Measurements from ENCODE around the gene EMILIN2. TPM values are rescaled to one million over a fixed set of nuclear protein-coding genes. Genes with fewer than 3 reads are reported as not detected.

EMILIN2 gene
- polyA plus RNA-seq, 10 donors: 19.4 to 44.9 (median 32.1) TPM

DNA sequence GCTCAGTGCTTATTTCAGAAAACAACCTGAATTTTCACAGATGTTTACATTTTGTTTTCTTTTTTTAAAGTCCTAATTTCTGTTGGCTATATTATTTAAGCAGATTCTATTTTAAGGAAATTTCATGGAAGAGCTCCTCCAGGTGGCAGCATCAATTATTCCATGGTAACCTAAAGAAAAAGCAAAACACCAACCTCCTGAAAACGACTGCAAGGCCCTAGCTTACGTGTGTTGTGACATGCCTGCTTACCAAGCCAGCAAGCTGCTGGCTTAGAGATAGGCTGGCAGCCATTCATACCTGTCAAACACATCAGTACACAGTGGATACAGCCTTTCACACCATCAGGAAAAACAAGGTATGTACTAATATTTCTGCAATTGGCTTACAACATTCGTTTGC, 101.2 kb downstream of the EMILIN2 start:
- DNase-seq: peak; percentile 24 to 71 (median 54)

DNA sequence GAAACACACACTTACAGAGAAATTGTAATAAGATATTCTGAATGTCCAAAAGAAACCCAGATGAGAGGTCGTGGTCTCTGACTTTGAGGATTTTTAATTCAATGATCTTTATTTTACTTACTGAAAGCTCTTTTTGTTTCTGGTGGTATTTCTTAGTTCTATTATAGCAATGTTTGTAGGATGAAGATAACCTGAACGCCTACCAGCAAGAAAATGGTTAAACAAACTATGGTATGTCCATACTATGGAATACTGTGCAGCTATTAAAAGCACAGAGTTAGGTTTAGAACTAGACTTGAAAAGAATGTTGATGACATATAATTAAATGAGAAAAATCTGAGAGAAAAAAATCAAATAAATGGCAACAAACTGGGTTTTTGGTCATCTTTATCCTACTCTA, 105.8 kb downstream of the EMILIN2 start:
- DNase-seq: no peak

DNA sequence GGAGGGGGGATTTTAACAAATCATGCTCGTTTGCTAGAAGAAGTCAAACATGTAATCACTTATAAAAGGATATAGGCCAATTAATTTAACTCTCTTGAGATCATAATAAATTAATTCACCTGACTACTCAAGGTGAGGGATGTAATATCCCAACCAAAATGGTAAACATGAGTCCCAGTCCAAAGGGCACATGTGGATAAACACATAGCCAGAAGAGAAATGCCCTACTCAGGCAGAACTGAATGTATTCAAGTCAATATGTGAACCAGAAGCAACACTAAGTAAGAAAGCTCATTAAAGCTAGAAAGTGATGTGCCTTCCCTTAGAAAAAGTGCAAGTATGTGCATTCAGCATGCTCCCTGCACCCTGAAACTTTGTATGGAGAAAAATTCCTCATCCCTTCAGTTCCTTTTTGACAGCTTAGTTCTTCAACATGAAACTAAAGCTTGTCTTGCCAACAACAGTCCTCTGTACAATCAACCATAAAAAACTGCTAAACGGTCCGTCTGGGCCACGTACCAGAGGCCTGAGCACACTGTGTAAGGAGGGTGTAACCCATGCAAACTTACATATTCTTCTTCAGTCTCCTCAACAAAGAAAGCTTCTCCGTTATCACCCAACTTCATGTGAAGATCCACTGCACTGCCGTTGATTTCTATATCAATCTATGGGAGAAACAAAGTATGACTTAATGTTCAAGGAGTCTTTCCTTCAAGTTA, 107.3 kb downstream of the EMILIN2 start:
- DNase-seq: no peak

GRCh38 chr18:2954869-2955645, 108.3 kb downstream of the EMILIN2 start:
- no peak for DNase-seq

DNA sequence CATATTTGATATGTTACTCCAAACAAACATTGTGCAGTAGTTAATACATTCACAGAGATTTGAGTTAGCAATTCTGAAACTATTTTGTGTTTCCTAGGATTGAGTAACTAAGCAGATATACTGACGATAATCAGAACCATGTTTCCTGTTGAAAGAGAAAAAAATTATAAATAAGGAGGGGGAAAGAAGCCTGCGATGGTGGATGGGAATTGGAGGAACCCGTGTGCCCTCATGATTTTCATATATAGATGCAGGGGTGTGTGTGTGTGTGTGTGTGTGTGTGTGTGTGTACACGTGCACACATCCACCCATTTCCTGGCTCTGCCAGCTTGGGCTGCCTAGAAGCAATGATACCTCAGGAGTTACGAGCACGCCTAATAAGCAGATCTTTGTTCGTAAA, 109.2 kb downstream of the EMILIN2 start:
- DNase-seq: no peak

- no peak for DNase-seq
These were observed 112.1 kb downstream of the EMILIN2 start for GRCh38 chr18:2958819-2959298.

GRCh38 chr18:2959341-2959740, 112.5 kb downstream of the EMILIN2 start:
- no peak for DNase-seq

DNA sequence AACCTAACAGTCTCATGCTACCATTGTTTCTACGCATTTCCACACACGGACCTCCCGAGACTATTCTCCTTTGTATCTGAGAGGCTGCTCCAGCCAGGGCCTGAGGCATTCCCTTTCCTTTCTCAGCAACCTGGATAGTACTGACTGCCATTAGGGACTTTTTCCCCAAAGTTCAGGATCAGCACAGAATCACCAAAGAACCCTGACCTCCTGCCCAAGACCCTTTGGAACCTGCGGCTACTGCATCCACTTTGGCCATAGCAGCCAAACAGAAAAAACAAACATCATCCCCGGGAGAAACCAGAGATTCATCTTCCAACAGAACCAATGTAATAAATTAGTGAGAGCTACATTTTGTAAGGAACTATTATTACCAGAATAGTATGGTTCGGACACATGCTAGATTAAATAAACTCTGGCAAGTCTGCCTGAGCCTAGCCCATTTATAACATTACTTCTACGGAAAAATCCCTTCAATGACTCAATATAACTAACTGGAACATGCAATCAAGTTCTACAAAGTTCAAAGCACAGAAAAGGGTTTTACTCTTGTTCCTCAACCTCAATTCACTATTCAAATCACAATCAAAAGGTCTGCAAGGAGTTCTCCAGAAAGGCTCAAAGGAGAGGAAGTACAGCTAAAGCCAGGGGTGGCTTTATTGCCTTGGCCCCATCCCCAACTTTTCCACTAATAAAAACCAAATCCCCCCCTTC, 114.3 kb downstream of the EMILIN2 start:
- DNase-seq: no peak

DNA sequence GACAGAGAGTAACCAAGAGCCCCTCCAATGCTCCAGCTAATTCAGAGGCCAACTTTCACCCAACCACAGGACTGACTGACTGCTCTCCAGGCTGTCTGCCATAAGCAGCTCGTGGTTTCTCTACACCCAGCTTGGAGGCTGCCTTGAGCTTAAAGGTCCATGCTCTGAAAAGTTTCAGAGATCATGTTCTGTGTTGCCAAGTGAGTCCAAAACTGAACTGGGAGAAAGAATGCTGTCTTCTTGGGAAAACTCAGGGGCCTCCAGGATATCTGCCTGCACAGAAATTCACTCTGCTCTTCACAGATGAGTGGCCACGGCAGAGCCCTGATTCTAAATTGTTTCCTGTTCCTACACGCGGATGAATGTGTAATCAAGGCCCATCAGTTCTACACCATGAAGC, 115.0 kb downstream of the EMILIN2 start:
- no peak for DNase-seq

DNA sequence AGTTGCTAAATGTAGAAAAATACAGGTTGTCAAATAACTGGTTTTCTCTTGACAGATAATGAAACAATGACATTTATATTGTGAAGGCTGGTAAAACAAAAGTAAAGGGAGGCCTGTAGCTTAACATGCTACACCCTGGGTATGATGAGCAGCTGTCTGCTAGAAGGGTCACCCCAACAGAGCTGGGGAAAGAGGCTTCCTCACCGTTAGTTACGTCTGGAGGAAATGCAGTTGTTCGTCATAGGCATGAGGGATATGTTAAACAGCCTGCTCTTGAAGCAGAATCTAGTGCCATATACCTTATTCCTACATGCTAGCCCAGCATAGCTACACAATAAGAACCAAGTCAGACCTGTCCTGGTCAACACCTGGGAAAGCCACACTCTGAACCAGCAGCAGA, 116.2 kb downstream of the EMILIN2 start:
- no peak for DNase-seq

- no peak for DNase-seq
These were observed 117.7 kb downstream of the EMILIN2 start for GRCh38 chr18:2964361-2965010.

Other genes starting within 250 kb of the EMILIN2 start
- 10 to 100 TPM; 28.9 to 50.4 (median 42.7) TPM for gene SMCHD1, start 191.3 kb upstream of the EMILIN2 start, polyA plus RNA-seq (ENCODE audit: insufficient read length in 10 of 10)
- gene LPIN2, start 166.1 kb downstream of the EMILIN2 start, polyA plus RNA-seq (ENCODE audit: insufficient read length in 10 of 10): 10 to 100 TPM; 13.4 to 20.1 (median 14.9) TPM

Data from muscle of back (tissue), 11 donors.